Neural progenitor cell (in vitro differentiated cells): ENCODE results near the gene FRS3.
A peak's percentile ranks its signal among the peaks of the same experiment; 100 is the strongest.

Source experiments
- CTCF ChIP-seq: fragments of 200-600 bp; sonication (generic); IDR thresholded peaks from 2 replicates; pipeline ENCODE4 v1.5.1; 2017; ENCODE audit warnings: antibody characterized with exemption, mild to moderate bottlenecking
- EZH2 ChIP-seq: fragments of 200-600 bp; sonication (generic); IDR thresholded peaks from 2 replicates; pipeline ENCODE4 v1.6.1; 2017; ENCODE audit warnings: antibody characterized with exemption, mild to moderate bottlenecking, moderate library complexity

- TF ChIP-seq CTCF (peak; percentile 69), EZH2 (no peak)
Observed at GRCh38 chr6:41787219-41787917, 7.7 kb upstream of the FRS3 start, which contains the start of gene TOMM6.
